Endothelial cell of umbilical vein (primary cell): ENCODE data around the gene SLC44A5.

Experiments
- CTCF ChIP-seq, 2 donors: IDR thresholded peaks; 1 replicate in 1 of 2; 2 replicates in 1 of 2; pipeline ENCODE4 v1.5.1; 2011; ENCODE audit warnings: low read length in 2 of 2, mild to moderate bottlenecking in 2 of 2, moderate library complexity in 2 of 2, control low read depth in 1 of 2, inconsistent platforms in 1 of 2, low read depth in 1 of 2; ENCODE audit not compliant: insufficient read depth in 1 of 2; ENCODE audit errors: extremely low read depth in 1 of 2
- EZH2 ChIP-seq: IDR thresholded peaks from 2 replicates; pipeline ENCODE4 v1.6.1; 2012; ENCODE audit warnings: borderline replicate concordance, low read depth, mild to moderate bottlenecking, moderate library complexity, low read length, inconsistent platforms; ENCODE audit not compliant: severe bottlenecking
- FOS ChIP-seq: IDR thresholded peaks from 2 replicates; pipeline ENCODE4 v1.6.1; 2011; ENCODE audit warnings: mild to moderate bottlenecking, low read length, moderate library complexity, borderline replicate concordance; ENCODE audit not compliant: insufficient read depth
- JUN ChIP-seq: IDR thresholded peaks from 2 replicates; pipeline ENCODE4 v1.6.1; 2011; ENCODE audit warnings: borderline replicate concordance, low read depth; ENCODE audit not compliant: insufficient read length, insufficient read depth
- MAX ChIP-seq: IDR thresholded peaks from 2 replicates; pipeline ENCODE4 v1.6.1; 2011; ENCODE audit not compliant: insufficient read depth, insufficient read length
- POLR2A ChIP-seq: IDR thresholded peaks from 2 replicates; pipeline ENCODE4 v1.6.1; 2012; ENCODE audit warnings: low read depth, mild to moderate bottlenecking, control low read depth, low read length
- POLR2AphosphoS5 ChIP-seq: IDR thresholded peaks from 2 replicates; pipeline ENCODE4 v1.6.1; 2012; ENCODE audit warnings: low read depth, mild to moderate bottlenecking, control low read depth, low read length, moderate library complexity; ENCODE audit not compliant: insufficient read depth

GRCh38 chr1:75543705-75544104, 67.2 kb downstream of the SLC44A5 start:
- no peak for TF ChIP-seq CTCF (IDR thresholded peaks at IDR 0.05; ENCODE audit: extremely low read depth in 1 of 2, insufficient read depth in 1 of 2, low read depth in 1 of 2, low read length in 2 of 2)
- TF ChIP-seq EZH2 = no peak
- TF ChIP-seq POLR2A = no peak
- TF ChIP-seq POLR2AphosphoS5 = no peak
- no peak for TF ChIP-seq JUN
- TF ChIP-seq MAX = no peak
- no peak for TF ChIP-seq FOS
